Duodenal mucosa (tissue), 2 donors: ENCODE data around the gene TXLNB.
A peak's percentile ranks its signal among the peaks of the same experiment; 100 is the strongest.

ENCODE experiments used
- H3K27ac ChIP-seq: one replicate; pipeline ENCODE4 v1.7.0; 2013; ENCODE audit warnings: low read depth, low read length
- H3K27me3 ChIP-seq, 2 donors: one replicate each; pipeline ENCODE4 v1.7.0; 2013; ENCODE audit warnings: low read length in 2 of 2, control low read depth in 1 of 2; ENCODE audit not compliant: insufficient read depth in 2 of 2, control insufficient read depth in 1 of 2
- H3K36me3 ChIP-seq, 2 donors: one replicate each; pipeline ENCODE4 v1.7.0; 2013; ENCODE audit warnings: low read length in 2 of 2, control low read depth in 1 of 2; ENCODE audit not compliant: insufficient read depth in 2 of 2, control insufficient read depth in 1 of 2
- H3K4me1 ChIP-seq, 2 donors: one replicate each; pipeline ENCODE4 v1.7.0; 2013; ENCODE audit warnings: low read length in 2 of 2, control low read depth in 1 of 2; ENCODE audit not compliant: insufficient read depth in 2 of 2, control insufficient read depth in 1 of 2
- H3K4me3 ChIP-seq, 2 donors: one replicate each; pipeline ENCODE4 v1.7.0; 2013; ENCODE audit warnings: low read length in 2 of 2, low read depth in 1 of 2
- H3K9ac ChIP-seq, 2 donors: one replicate each; pipeline ENCODE4 v1.7.0; 2013; ENCODE audit warnings: low read length in 2 of 2, low read depth in 1 of 2
- H3K9me3 ChIP-seq, 2 donors: one replicate each; pipeline ENCODE4 v1.7.0; 2013; ENCODE audit warnings: low read length in 2 of 2, control low read depth in 1 of 2; ENCODE audit not compliant: control insufficient read depth in 1 of 2

TXLNB gene

GRCh38 chr6:139291813-139292619, at the start of gene TXLNB:
Gene TXLNB (minus strand): TSS chr6:139291998. CDS start chr6:139288899, 3,099 bp downstream.
- H3K9ac ChIP-seq = peak within 1 kb of the TSS; percentile 16 to 41
- peak within 1 kb of the TSS; percentile 53 for H3K27ac ChIP-seq
- H3K36me3 ChIP-seq = no peaks in the 10 kb centered on the region
- H3K4me3 ChIP-seq = peak within 1 kb of the TSS in 1 of 2 donors; percentile 22
- H3K9me3 ChIP-seq = no peaks in the 10 kb centered on the region
- peaks cover 6 to 23% of the 10 kb centered on the region in 2 donors for H3K4me1 ChIP-seq
- H3K27me3 ChIP-seq = no peaks in the 10 kb centered on the region

GRCh38 chr6:139341060-139341459, 49.3 kb upstream of the TXLNB start:
- Histone ChIP-seq H3K36me3 (no peaks in the 10 kb centered on the region), H3K9me3 (no peaks in the 10 kb centered on the region), H3K27me3 (no peaks in the 10 kb centered on the region), H3K4me3 (no peak overlapping the region), H3K27ac (no peak overlapping the region), H3K4me1 (peaks cover 16 to 22% of the 10 kb centered on the region in 2 donors), H3K9ac (no peak overlapping the region)

- Histone ChIP-seq H3K4me3 (no peak overlapping the region), H3K36me3 (no peaks in the 10 kb centered on the region), H3K9ac (no peak overlapping the region), H3K27me3 (no peaks in the 10 kb centered on the region), H3K4me1 (peaks cover 16 to 22% of the 10 kb centered on the region in 2 donors), H3K27ac (no peak overlapping the region), H3K9me3 (no peaks in the 10 kb centered on the region)
Observed at GRCh38 chr6:139338795-139339194, 47.0 kb upstream of the TXLNB start.

- Histone ChIP-seq H3K4me1 (peaks cover 16 to 22% of the 10 kb centered on the region in 2 donors), H3K27me3 (no peaks in the 10 kb centered on the region), H3K4me3 (no peak overlapping the region), H3K36me3 (no peaks in the 10 kb centered on the region), H3K27ac (no peak overlapping the region), H3K9ac (no peak overlapping the region), H3K9me3 (no peaks in the 10 kb centered on the region)
Observed at GRCh38 chr6:139337830-139338229, 46.0 kb upstream of the TXLNB start.

- Histone ChIP-seq H3K36me3 (no peaks in the 10 kb centered on the region), H3K9me3 (no peaks in the 10 kb centered on the region), H3K9ac (no peak overlapping the region), H3K4me3 (no peak overlapping the region), H3K4me1 (peaks cover 16 to 22% of the 10 kb centered on the region in 2 donors), H3K27ac (no peak overlapping the region), H3K27me3 (no peaks in the 10 kb centered on the region)
Observed at GRCh38 chr6:139337001-139337400, 45.2 kb upstream of the TXLNB start.

GRCh38 chr6:139336488-139336887, 44.7 kb upstream of the TXLNB start:
- Histone ChIP-seq H3K4me1 (peaks cover 16 to 22% of the 10 kb centered on the region in 2 donors), H3K9ac (no peak overlapping the region), H3K36me3 (no peaks in the 10 kb centered on the region), H3K4me3 (no peak overlapping the region), H3K9me3 (no peaks in the 10 kb centered on the region), H3K27me3 (no peaks in the 10 kb centered on the region), H3K27ac (no peak overlapping the region)

- no peaks in the 10 kb centered on the region for H3K9me3 ChIP-seq
- H3K9ac ChIP-seq = no peak overlapping the region
- no peaks in the 10 kb centered on the region for H3K27me3 ChIP-seq
- no peaks in the 10 kb centered on the region for H3K36me3 ChIP-seq
- no peak overlapping the region for H3K4me3 ChIP-seq
- H3K4me1 ChIP-seq = peaks cover 16 to 22% of the 10 kb centered on the region in 2 donors
- no peak overlapping the region for H3K27ac ChIP-seq
Observed at GRCh38 chr6:139335447-139336210, 43.8 kb upstream of the TXLNB start.

GRCh38 chr6:139334806-139335446, 43.1 kb upstream of the TXLNB start:
- H3K27ac ChIP-seq = no peak overlapping the region
- no peaks in the 10 kb centered on the region for H3K27me3 ChIP-seq
- H3K4me3 ChIP-seq = no peak overlapping the region
- peaks cover 16 to 22% of the 10 kb centered on the region in 2 donors for H3K4me1 ChIP-seq
- no peak overlapping the region for H3K9ac ChIP-seq
- H3K9me3 ChIP-seq = no peaks in the 10 kb centered on the region
- H3K36me3 ChIP-seq = no peaks in the 10 kb centered on the region

- Histone ChIP-seq H3K27me3 (no peaks in the 10 kb centered on the region), H3K9me3 (no peaks in the 10 kb centered on the region), H3K36me3 (no peaks in the 10 kb centered on the region), H3K9ac (no peak overlapping the region), H3K4me3 (no peak overlapping the region), H3K27ac (no peak overlapping the region), H3K4me1 (no peaks in the 10 kb centered on the region)
Observed at GRCh38 chr6:139330826-139331500, 39.2 kb upstream of the TXLNB start.
